HG03108 (cell line): ENCODE measurements around the gene ITPR1.

ENCODE experiments used
- ATAC-seq: cut with Tn5 transposase; IDR thresholded peaks from one replicate; pipeline ENCODE4 v1.9.1; 2021; ENCODE audit warnings: moderate library complexity; ENCODE audit not compliant: unreplicated experiment

ITPR1 gene

DNA sequence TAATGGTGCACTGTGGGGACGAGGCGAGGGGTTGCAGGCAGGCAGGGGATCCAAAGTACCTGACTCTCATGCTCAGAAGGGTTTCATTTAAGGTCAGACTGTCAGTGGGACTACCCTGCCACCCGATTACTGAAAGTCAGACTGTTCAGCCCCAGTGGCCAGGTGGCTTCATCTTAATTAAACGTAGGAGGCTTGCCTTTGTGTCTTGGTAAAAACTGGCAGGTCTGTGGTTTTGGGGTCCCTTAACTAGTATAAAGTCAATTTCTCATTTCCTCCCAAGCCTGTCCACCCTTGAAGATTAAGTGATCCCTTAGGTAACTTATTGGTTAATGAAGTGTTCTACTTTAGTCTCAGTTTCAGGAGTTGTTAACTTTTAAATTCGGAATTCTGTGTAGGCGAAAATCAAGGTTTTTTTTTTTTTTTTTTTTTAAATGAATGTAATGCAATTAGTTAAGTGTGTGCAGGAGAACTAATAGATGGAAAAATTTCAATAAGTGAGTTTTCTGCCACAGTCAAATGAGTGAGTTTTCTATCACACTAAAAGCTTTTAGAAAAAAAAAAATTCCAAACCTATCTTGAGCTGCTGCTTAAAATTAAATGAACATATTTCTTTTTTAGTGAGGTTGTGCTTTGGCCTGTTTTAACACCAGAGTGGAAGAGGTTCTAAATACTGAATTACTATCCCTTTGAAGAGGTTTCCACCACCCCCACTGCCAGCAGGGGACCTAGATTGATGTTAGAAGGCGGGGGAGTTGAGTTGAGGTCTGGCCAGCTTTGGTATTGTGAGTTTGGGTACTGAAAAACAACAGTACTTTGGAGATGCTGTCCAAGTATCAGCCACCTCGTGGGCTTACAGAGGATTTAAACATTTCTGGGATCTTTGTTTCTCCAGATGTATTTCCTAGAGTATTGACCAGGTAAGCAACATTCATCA is 15.2 kb downstream of the ITPR1 start:
- peak; percentile 57 for ATAC-seq

DNA sequence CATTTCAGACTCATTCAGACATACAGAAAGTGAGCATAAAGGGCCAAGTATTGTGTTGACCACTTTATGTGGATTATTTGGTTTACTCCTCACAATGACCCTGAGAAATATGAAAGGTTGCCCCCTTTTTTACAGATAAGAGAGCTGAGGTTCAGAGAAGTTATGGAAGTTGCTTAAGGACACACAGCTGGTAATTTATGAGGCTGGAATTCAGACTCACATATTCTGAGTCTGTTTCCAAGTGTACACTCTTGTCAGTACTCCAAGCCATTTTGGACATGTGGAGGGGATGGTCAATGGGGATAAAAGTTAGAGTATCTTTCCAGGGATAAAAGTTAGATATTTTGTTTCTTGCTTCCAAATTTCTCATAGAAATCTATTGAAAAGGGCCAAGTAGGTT is 15.9 kb downstream of the ITPR1 start:
- ATAC-seq, result no peak

DNA sequence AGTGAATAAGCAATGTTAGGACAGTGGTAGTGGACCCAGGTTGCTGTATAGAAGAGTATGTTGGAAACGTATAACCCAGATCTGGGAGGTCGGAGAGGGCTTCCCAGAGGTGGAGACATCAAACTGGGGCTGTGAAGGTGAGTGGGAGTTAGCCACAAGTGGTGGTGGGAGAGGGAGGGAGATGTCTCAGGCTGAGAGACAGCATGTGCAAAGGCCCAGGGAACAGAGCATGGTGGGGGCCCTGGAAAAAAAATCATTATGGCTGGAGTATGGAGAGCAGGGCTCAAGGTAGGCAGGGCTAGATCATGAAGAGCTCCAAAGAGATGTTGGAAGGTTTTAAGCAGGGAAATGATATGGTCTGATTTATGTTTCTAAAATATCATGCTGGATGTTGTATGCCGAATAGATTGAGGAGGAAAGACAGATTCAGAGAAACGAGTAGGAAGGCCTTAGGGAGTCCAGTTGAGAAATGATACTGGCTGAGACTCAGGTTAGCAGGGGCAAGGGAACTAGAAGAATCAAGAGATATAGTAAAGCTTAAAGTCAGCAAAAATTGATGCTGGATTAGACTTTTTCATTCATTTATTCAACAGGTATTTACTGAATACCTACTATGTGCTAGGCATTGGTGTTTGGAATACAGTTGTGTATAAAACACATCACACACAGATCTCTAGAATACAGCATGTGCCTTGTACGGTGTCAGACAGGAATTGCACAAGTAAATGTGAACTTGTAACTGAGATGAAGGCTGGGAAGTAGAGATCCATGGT is 17.0 kb downstream of the ITPR1 start:
- ATAC-seq, result no peak

DNA sequence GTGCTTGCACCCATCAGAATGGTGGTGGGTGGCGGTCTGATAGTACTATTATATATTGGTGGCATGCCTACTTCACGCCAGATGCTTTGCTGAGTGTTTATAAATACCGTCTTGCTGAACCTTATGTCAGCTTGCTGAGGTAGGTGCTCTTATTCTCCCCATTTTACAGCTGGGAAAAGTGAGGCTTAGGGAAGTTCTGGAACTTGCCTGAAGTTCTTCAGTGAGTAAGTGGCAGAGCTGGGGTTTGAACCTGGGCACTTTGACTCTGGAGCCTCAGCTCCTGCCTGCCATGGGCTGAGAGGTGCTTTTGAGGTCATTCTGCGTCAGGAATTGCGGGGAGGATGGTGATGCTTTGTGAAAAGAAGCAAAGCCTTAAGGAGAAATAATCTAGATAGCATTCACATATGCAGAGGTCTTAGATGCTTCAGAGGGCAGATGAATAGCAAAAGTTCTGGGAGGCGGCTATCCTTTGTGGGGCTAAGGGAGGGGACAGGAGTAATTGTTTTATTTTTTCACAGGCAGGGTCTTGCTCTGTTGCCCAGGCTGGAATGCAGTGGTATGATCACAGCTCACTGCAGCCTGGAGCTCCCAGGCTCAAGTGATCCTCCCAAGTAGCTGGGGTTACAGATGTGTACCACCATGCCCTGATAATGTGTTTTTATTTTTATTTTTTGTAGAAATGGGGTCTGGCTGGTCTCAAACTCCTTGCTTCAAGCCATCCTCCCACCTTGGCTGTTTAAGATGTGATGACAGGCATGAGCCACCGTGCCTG is 18.5 kb downstream of the ITPR1 start:
- no peak for ATAC-seq

DNA sequence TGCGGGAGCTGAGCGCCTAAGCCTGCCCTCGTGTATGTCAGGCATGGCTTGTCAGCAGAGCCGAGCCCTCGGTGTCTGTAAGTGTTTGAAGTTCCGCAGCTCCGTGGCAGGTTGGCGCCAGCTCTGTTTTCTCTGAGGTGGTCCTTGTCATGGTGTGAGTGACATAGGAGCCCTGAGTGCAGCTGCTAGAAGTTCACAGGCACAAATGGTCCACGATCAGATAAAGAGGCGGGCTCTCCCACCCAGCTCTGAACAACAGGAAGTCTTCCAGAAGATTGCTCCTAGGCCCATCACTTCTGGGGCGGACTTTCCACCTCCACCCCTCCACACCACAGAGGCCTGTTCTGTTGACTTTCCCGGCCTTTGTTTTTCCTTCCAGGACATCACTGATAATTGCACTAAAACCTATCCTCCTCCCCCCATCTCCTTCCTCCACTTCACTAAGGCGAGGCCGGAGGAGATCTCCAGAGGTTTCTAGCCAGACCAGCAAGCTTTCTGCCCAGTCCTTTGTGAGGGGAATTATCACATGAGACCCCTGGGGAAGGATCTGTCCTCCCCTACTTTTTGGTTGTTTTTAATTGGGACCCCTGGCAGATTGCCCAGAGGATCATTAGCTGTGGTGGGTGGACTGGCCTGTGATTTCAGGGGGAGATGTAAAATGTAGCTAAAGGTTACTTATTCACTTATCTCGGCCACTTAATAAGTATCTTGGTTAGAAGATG is 19.9 kb downstream of the ITPR1 start:
- ATAC-seq, result no peak

DNA sequence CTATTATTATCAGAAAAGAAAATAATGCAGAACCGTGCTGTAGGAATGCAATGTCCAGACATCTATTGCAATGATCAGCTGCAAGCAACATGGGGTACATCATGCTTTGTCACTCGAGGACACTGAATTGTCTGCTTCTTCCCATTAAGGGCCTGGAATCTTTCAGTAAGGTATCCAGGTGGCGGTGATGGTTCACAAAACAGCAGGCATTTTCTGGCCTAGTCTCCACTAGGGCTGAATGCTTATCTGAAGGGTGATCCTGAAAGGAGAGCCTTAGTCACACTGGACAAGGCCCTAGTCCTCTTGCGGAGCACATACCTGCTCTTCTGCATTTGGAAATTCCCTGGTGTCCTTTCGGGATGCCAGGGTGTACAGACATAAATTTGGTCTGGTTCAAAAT is 21.2 kb downstream of the ITPR1 start:
- no peak for ATAC-seq

DNA sequence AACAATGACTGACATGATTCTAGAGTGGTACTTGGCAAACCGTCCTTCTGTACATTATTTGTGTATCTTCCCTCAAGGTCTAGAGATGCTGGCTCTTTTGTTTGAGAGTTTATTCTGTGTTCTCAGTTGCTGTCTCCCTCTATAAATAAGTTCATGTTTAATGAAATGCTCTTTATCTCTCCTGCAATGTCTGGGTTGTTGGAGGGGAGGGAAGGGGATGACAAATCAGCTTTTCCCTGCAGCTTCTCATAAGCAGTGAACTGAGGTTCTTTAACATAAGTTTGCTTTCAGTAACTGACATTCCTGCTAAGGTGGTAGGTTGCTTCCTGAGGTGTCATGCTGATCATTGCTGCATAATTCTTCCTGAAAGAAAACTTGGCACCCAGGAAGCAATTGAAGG is 21.8 kb downstream of the ITPR1 start:
- no peak for ATAC-seq

DNA sequence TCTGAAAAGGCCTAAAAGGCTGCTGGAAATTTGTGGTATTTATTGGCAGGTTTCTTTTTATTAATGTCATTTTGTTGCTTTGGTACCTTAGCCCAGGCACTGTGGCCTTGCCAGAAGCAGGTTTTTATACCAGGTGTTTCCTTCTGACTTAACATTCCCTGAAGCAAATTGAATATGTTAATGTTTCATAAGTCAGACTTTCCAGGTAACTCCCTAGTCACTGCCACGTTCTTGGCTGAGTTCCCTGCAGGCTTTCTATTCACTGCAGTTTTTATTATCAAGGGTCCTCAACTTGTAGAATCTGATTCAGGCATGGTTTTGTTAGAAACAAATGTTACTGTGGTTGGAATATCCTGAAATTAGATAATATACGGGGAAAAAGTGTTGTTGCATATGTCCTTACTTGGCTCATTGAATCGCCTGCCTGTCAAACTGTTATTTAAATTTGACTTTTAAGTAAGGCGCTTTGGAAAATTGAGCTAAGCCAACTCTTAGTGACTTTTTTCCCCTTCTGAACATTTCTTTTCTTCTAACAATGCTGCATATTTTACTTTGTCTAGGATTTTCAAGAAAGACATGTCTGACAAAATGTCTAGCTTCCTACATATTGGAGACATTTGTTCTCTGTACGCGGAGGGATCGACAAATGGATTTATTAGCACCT is 22.9 kb downstream of the ITPR1 start:
- no peak for ATAC-seq

DNA sequence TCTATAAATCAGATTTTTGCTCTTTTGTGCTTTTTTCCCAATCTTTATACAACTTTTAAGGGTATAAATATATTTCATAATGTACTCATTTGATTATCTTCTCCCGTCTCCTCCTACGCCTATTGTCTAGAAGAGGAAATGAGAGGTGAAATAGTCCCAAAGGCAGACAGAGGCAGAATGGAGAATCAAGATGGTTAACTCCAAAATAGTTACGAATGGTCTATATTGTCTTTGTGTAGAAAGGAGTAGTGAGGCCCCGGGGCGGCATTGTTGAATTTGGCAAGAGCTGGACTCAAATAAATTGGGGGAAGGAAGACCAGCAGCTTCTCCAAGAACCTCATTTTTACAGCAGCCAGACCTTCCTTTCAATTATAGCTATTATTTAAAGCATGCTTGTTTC is 23.9 kb downstream of the ITPR1 start:
- no peak for ATAC-seq

DNA sequence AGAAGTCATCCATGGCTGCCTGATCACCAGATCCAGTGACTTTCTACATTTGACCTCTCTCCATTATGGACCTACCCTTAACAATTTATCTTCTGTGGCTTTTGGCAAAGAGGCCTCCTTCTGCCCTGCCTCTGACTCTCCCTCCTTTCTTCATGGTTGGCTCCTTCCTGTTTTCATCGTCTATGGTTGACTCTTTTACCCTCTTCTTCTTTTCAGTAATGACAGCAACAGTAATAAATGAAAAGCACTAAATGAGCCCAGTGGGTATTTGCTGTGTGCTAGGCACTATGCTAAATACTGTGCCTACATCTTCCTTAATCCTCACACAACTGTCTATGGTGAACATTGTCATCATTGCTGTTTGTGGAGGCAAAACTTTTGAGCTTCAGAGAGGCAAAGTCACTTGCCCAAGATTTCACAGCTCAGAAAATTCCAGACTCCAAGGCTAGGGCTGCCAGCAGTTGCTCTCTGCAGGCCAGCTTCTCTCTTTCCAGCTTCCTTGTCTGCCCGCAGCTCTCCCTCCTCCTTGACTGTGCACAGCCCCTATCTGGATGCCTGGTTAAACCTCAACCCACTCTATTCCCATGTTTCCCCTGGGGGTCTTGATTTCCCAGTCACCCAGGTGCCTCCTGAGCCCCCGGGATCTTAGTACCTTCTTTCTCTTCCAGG is 24.6 kb downstream of the ITPR1 start:
- no peak for ATAC-seq

DNA sequence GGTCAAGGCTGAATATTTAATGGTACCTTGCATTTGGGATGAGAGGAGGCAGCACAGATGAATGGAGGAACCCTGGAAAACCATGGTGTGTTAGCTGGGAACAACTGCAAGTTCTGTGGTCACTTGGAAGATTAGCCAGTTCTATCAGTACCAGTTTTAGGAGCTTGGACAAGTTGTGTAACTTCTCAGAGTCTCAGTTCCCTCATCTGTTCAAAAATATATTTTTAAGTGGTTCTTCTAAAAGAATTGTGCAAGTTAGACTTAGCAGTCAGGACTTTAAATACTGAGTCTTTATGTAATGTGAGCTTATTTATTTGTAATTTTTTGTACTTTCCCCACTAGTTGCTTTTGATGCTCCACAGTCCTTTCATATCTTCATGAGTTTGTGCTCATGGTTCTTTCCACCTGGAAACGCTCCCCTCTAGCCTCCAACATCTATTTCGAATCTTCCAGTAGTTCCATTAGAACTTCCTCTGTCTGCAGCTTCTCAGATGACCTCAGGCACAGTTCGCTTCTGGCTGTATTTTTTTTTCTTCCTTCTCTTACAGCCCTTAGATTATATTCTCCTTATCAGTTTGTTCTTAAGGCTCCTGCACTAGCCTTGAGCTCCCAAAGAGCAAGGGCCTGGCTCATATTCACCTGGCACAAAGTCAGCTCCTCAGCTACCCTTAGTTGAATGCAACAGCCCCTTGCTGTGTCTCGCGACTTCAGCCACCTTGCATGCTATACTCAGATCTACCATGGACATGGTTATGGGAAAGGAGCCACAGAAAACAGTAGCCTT is 27.1 kb downstream of the ITPR1 start:
- ATAC-seq, result no peak

DNA sequence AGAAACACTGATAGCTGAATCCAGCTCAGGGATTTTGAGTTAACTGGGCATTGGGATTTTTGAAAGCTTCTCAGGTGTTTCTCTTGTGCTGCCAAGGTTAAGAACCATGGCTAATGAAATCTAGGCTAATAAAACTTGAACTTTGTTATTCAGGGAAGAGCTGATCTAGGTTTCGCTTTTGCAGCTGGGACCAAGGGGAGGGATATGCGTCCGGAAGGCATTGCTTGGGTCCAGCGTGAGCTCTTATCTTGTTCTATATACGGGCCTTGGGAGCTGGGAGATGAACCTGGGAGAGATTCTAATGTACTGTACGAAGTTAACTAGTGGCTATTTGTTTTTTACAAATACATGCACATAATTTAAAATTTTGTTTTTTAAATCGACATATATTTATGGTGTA is 29.8 kb downstream of the ITPR1 start:
- ATAC-seq, result no peak

DNA sequence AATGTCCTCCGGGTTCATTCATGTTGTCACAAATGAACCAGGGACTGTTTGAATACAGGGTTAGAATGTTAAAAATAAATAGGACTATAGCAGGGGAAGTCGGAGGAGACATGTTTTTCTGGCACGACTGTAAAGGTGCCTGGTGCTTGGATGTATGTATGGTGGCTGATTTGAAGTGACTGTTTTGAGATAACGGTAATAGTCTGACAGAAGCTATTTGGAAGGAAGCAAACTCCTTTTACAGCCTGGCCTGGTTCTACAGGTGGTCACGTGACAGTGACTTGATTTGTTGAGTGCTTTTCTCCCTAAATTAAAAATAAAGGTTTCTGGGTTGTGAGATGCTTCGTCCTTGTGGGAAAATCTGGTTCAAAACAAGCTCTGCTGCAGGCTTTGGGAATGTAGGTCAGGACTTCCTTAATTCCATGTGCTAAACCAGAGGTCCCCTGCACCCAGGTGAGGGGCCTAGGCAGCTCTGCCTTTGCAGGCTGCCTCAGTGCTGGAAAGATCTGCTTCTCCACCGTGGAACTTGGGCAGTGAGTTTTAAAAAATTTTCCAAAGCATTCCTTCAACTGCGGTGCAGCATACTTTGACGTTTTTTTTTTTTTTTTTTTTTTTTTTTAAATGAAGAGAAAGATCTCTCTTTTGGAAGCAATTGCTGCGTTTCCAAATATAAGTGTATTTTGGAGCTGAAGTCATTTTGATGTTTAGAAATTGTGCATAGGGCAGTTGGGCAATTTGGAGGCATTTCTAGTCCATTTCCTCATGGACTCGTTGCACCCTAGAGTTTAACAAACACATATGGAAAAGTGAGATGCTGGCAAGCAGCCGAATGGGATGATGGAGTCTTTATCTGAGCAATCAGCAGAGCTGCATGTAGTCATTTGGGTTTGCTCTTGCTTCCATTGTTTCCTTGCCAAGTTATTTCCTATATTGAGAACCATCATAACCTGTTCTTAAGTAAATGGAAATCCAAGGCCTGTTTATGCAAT is 30.9 kb downstream of the ITPR1 start:
- ATAC-seq, result no peak

DNA sequence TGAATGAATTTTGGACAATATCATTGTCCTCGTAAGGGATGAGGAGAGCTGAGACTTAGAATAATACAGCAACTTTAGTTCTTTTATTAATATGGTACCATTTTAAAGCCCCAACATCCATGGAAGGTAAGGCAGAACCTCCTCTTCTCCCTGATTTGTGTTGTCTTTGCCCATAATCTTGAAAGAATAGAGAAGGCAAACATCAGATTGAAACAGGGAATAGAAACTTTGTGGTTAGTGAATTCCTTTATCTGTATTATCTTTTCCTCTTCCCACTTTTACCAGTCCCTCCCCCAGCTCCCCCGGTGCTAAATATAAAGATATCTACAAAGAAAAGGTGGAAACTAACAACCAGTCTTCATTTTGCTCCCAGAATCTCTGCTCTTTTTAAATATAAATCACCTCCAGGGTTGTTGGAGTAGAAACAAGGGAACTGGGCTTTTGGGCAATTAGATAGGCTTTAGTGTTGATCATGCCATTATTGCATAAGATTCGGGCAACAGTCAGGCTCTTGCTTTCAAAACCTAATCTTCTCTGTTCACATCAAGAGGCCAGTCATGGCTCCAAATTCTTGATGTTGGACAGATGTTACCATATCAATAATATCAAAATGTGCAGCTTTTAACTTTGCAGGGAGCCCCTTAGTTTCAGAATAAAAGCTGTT is 32.5 kb downstream of the ITPR1 start:
- no peak for ATAC-seq

DNA sequence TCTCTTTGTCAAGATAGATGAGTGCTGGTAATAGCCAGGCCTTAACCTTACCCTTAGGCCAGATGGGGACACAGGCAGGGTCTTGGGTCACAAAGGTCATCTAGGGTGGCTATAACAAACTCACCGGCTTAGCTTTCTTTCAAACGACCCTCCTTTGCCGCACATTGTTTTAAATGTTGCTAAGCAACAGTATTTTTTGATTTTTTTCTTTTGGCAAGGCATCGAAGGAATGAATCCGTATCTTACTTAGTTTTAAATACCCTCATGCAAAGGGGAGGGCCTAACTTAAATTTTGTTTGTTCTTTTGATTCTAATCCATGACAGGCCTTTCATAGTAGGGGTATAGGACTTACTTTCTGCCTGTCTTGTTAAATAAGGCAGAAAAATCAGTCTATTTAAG is 35.2 kb downstream of the ITPR1 start:
- no peak for ATAC-seq

DNA sequence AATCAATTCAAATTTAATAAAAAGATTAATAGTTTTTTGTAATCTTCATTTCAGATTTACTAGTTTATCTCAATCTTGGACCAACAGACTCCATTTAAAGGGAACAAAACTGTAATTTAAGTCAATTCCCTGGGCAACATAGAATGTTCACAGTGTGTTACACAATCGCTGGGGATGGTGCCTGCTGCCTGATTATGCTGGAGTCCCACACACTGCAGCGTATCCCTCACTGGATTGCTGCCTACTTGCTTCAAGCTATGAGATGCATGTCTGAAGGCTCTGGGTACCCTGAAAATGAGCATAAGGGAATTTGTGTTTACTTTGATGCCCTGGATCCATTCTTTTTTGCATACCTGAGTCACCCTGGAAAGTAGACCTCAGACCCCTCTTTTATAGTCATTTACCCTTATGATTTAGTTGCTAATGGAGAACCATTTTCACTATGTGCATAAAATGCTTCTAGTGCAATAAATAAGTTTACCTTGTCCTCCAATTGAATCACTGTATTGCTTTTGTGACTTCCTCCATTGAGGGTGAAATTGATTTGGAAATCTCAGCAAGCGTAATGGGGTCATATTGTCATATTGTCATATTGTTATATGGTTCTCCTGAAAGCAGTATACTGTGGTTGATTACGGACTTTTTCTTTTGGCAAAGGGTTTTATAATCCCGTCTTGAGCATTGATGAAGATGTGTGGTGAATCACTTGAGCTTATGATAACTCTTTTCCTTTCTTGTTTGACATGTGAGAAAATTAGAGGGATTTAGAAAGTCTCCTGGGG is 35.9 kb downstream of the ITPR1 start:
- ATAC-seq, result no peak
